HCT116 (cell line): Measurements from ENCODE around the gene ZNF41. TPM values are rescaled to one million over a fixed set of nuclear protein-coding genes. Genes with fewer than 3 reads are reported as not detected.

Source experiments
- ATAC-seq: fragments of 200-7000 bp; cut with Tn5 transposase; 2 replicates; pipeline ENCODE4 v1.9.1; 2020; ENCODE audit warnings: mild to moderate bottlenecking, moderate library complexity
- BruUV-seq: library from RNA; stranded (reverse); fragments of 400-500 nt; replicated peaks from 2 replicates; lab custom pipeline; 2021; lab: Mats Ljungman, UMichigan
- CTCF ChIA-PET: fragments of 300-600 bp; sonication (Branson Sonifier 250); formaldehyde crosslinking; loops from one replicate; lab custom pipeline; 2021; ENCODE audit warnings: antibody characterized with exemption; lab: Charles Lee
- POLR2A ChIA-PET: fragments of 300-600, 350-600 bp; sonication (Branson Sonifier 250); formaldehyde crosslinking; loops from one replicate; lab custom pipeline; 2021; ENCODE audit warnings: antibody characterized with exemption; lab: Charles Lee
- RAD21 ChIA-PET, 2 experiments: fragments of 300-600 bp; sonication (Branson Sonifier 250); formaldehyde crosslinking; loops; one replicate each; lab custom pipeline; 2023; ENCODE audit warnings: low total read pairs in 2 of 2; ENCODE audit not compliant: uncharacterized antibody in 2 of 2, unreplicated experiment in 2 of 2, low non-redundant PET in 1 of 2; lab: Charles Lee
- DNase-seq: peaks from one replicate; pipeline ENCODE4 v3.0.0-alpha.2; 2010; ENCODE audit warnings: low read depth, low spot score
- H2AFZ ChIP-seq: fragments of 200-600 bp; shearing (Covaris generic), sonication (generic); 2 replicates; pipeline ENCODE4 v1.6.1; 2017; ENCODE audit warnings: low read depth, mixed run types, mixed read lengths, antibody characterized with exemption, low read length; ENCODE audit not compliant: poor library complexity, severe bottlenecking
- H3K27ac ChIP-seq: 2 replicates; pipeline ENCODE4 v1.5.1; 2012; ENCODE audit warnings: low read depth, low read length
- H3K27me3 ChIP-seq: fragments of 200-600 bp; sonication (generic); 2 replicates; pipeline ENCODE4 v1.6.1; 2016; ENCODE audit warnings: mixed run types, low read length, mixed read lengths; ENCODE audit not compliant: insufficient read depth
- H3K36me3 ChIP-seq, 2 experiments: fragments of 200-500 bp in 1 of 2; fragments of 200-600 bp in 1 of 2; sonication (Bioruptor generic) in 1 of 2; sonication (generic) in 1 of 2; 2 replicates each; pipeline versions ENCODE4 v1.5.1 to v1.6.1; 2014 to 2016; ENCODE audit warnings: low read length in 2 of 2, inconsistent platforms in 1 of 2, mixed read lengths in 1 of 2, mixed run types in 1 of 2; ENCODE audit not compliant: insufficient read depth in 2 of 2, control insufficient read depth in 1 of 2
- H3K4me1 ChIP-seq, 2 experiments: fragments of 200-600 bp in 1 of 2; sonication (generic) in 1 of 2; 2 replicates each; pipeline versions ENCODE4 v1.5.1 to v1.6.1; 2012 to 2017; ENCODE audit warnings: low read length in 2 of 2, inconsistent platforms in 1 of 2, mild to moderate bottlenecking in 1 of 2, mixed read lengths in 1 of 2, mixed run types in 1 of 2, moderate library complexity in 1 of 2; ENCODE audit not compliant: insufficient read depth in 2 of 2, control insufficient read depth in 1 of 2
- H3K4me2 ChIP-seq: fragments of 200-600 bp; sonication (generic); 2 replicates; pipeline ENCODE4 v1.6.1; 2017; ENCODE audit warnings: mixed run types, low read length, mixed read lengths
- H3K4me3 ChIP-seq, 2 experiments: fragments of 200-600 bp in 1 of 2; sonication (generic) in 1 of 2; replicated peaks in 1 of 2; 2 replicates each; pipeline ENCODE4 v1.5.1; 2011 to 2016; ENCODE audit warnings: low read length in 2 of 2, control low read depth in 1 of 2, low read depth in 1 of 2, mild to moderate bottlenecking in 1 of 2, mixed read lengths in 1 of 2, mixed run types in 1 of 2
- H3K79me2 ChIP-seq: fragments of 200-600 bp; sonication (generic); 2 replicates; pipeline ENCODE4 v1.6.1; 2017; ENCODE audit warnings: mild to moderate bottlenecking, mixed run types, low read length, moderate library complexity, mixed read lengths; ENCODE audit not compliant: insufficient read depth
- H3K9ac ChIP-seq: fragments of 200-600 bp; sonication (generic); 2 replicates; pipeline ENCODE4 v1.6.1; 2016; ENCODE audit warnings: low read length, mixed read lengths
- H3K9me2 ChIP-seq: fragments of 200-600 bp; sonication (generic), shearing (Covaris generic); 2 replicates; pipeline ENCODE4 v1.6.1; 2017; ENCODE audit warnings: mixed run types, mild to moderate bottlenecking, moderate library complexity; ENCODE audit not compliant: insufficient read depth
- H3K9me3 ChIP-seq, 2 experiments: fragments of 200-500 bp in 1 of 2; fragments of 200-600 bp in 1 of 2; sonication (Bioruptor generic) in 1 of 2; sonication (generic) in 1 of 2; 2 replicates each; pipeline ENCODE4 v1.6.1; 2014 to 2017; ENCODE audit warnings: low read length in 2 of 2, mixed read lengths in 2 of 2, inconsistent platforms in 1 of 2, low read depth in 1 of 2, mild to moderate bottlenecking in 1 of 2, mixed run types in 1 of 2, moderate library complexity in 1 of 2; ENCODE audit not compliant: control insufficient read depth in 1 of 2, insufficient read depth in 1 of 2
- H4K20me1 ChIP-seq: fragments of 200-600 bp; sonication (generic), shearing (Covaris generic); 2 replicates; pipeline ENCODE4 v1.6.1; 2017; ENCODE audit warnings: mixed run types, mild to moderate bottlenecking, moderate library complexity; ENCODE audit not compliant: insufficient read depth
- CBX3 ChIP-seq: IDR thresholded peaks from 2 replicates; pipeline ENCODE4 v1.6.1; 2012; ENCODE audit warnings: low read depth
- CEBPB ChIP-seq: IDR thresholded peaks from 2 replicates; pipeline ENCODE4 v1.6.1; 2012; ENCODE audit warnings: low read depth
- ELF1 ChIP-seq: IDR thresholded peaks from 2 replicates; pipeline ENCODE4 v1.6.1; 2012; ENCODE audit warnings: low read depth, borderline replicate concordance
- EZH2 ChIP-seq: fragments of 200-600 bp; sonication (generic); IDR thresholded peaks from 2 replicates; pipeline ENCODE4 v1.6.1; 2017; ENCODE audit warnings: antibody characterized with exemption, mixed run types
- FOSL1 ChIP-seq: IDR thresholded peaks from 2 replicates; pipeline ENCODE4 v1.6.1; 2012; ENCODE audit warnings: low read depth
- POLR2A ChIP-seq: IDR thresholded peaks from 2 replicates; pipeline ENCODE4 v1.7.0; 2011; ENCODE audit warnings: borderline replicate concordance; ENCODE audit not compliant: insufficient read depth, insufficient read length; ENCODE audit errors: extremely low read depth
- POLR2AphosphoS5 ChIP-seq: IDR thresholded peaks from 2 replicates; pipeline ENCODE4 v1.6.1; 2011; ENCODE audit warnings: mild to moderate bottlenecking, low read depth, low read length, moderate library complexity
- REST ChIP-seq: IDR thresholded peaks from 2 replicates; pipeline ENCODE4 v1.6.1; 2012; ENCODE audit warnings: low read depth
- SP1 ChIP-seq: IDR thresholded peaks from 2 replicates; pipeline ENCODE4 v1.6.1; 2012; ENCODE audit warnings: low read depth
- TCF7L2 ChIP-seq: IDR thresholded peaks from 2 replicates; pipeline ENCODE4 v1.7.0; 2011; ENCODE audit warnings: borderline replicate concordance, inconsistent platforms; ENCODE audit not compliant: insufficient read depth, insufficient read length; ENCODE audit errors: extremely low read depth
- YY1 ChIP-seq: IDR thresholded peaks from 2 replicates; pipeline ENCODE4 v1.6.1; 2011; ENCODE audit warnings: low read length, low read depth, moderate library complexity, mild to moderate bottlenecking; ENCODE audit not compliant: insufficient replicate concordance; ENCODE audit errors: extremely low read depth
- intact Hi-C: fragments of 100-400 bp; cut with micrococcal nuclease; formaldehyde crosslinking; loops from 2 replicates; pipeline ENCODE4 v1.10.0; 2022
- total RNA-seq: library from RNA; stranded (reverse); gene quantifications from one replicate; pipeline ENCODE4 v1.2.1, GENCODE V29; 2021; ENCODE audit not compliant: unreplicated experiment
- TF ChIP-seq, protein P1 (sequence below), 3 experiments: fragments of 200-600 bp in 1 of 3; sonication (generic) in 1 of 3; IDR thresholded peaks in 2 of 3; conservative IDR thresholded peaks in 1 of 3; 2 replicates each; pipeline ENCODE4 v1.5.1; 2012 to 2017; ENCODE audit warnings: low read depth in 2 of 3, low read length in 2 of 3, antibody characterized with exemption in 1 of 3, borderline replicate concordance in 1 of 3, control low read depth in 1 of 3, mild to moderate bottlenecking in 1 of 3, mixed read lengths in 1 of 3, mixed run types in 1 of 3, moderate library complexity in 1 of 3; ENCODE audit not compliant: insufficient read depth in 1 of 3
- TF ChIP-seq, protein P2 (sequence below): IDR thresholded peaks from 2 replicates; pipeline ENCODE4 v1.6.1; 2012
- TF ChIP-seq, protein P3 (sequence below): IDR thresholded peaks from 2 replicates; pipeline ENCODE4 v1.6.1; 2011; ENCODE audit warnings: mild to moderate bottlenecking, low read length, moderate library complexity; ENCODE audit not compliant: insufficient replicate concordance; ENCODE audit errors: extremely low read depth

Gene ZNF41
- total RNA-seq, 1 experiment from 2014 or later: 7.4 TPM

DNA sequence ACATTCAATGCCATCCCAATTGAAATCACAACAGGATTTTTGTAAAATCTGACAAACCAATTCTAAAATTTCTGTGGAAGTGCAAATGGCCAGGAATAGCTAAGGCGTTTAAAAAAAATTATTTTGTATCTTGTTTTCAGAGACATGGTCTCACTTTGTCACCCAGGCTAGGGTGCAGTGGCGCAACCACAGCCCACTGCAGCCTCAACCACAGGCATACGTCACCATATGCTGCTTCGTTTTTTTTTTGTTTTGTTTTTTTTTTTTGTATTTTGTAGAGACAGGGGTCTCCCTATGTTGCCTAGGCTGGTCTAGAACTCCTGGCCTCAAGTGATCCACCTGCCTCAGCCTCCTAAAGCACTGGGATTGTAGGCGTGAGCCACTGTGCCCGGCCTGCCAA lies 24.5 kb downstream of the ZNF41 start:
- Histone ChIP-seq H3K4me3 (no peak overlapping the region), H3K79me2 (no peaks in the 10 kb centered on the region), H3K9me3 (no peaks in the 10 kb centered on the region), H3K36me3 (peaks cover 0 to 13% of the 10 kb centered on the region in 2 experiments; a peak in 1 of 4 replicates), H3K9ac (no peak overlapping the region), H3K27ac (no peak overlapping the region), H3K4me1 (no peaks in the 10 kb centered on the region), H4K20me1 (no peaks in the 10 kb centered on the region), H3K4me2 (no peak overlapping the region), H3K27me3 (no peaks in the 10 kb centered on the region), H3K9me2 (no peaks in the 10 kb centered on the region), H2AFZ (no peak overlapping the region)
- intact Hi-C loops: no loop called here
- no TSS peak for BruUV-seq
- ChIA-PET CTCF (no interaction called here), RAD21 (no interaction called here), POLR2A (no interaction called here)
- DNase-seq (no peak), ATAC-seq (no peak)
- TF ChIP-seq SP1 (no peak), FOSL1 (no peak), YY1 (no peak), REST (no peak), CBX3 (no peak), ELF1 (no peak), EZH2 (no peak), CEBPB (no peak), POLR2A (no peak), TCF7L2 (no peak), POLR2AphosphoS5 (no peak)
- TF ChIP-seq, protein P1, sequence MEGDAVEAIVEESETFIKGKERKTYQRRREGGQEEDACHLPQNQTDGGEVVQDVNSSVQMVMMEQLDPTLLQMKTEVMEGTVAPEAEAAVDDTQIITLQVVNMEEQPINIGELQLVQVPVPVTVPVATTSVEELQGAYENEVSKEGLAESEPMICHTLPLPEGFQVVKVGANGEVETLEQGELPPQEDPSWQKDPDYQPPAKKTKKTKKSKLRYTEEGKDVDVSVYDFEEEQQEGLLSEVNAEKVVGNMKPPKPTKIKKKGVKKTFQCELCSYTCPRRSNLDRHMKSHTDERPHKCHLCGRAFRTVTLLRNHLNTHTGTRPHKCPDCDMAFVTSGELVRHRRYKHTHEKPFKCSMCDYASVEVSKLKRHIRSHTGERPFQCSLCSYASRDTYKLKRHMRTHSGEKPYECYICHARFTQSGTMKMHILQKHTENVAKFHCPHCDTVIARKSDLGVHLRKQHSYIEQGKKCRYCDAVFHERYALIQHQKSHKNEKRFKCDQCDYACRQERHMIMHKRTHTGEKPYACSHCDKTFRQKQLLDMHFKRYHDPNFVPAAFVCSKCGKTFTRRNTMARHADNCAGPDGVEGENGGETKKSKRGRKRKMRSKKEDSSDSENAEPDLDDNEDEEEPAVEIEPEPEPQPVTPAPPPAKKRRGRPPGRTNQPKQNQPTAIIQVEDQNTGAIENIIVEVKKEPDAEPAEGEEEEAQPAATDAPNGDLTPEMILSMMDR (IDR thresholded peaks at IDR 0.05 in 2 of 3, conservative IDR thresholded peaks at IDR 0.05 in 1 of 3; ENCODE audit: borderline replicate concordance in 1 of 3, insufficient read depth in 1 of 3, low read depth in 2 of 3, low read length in 2 of 3): no peak
- TF ChIP-seq, protein P2, sequence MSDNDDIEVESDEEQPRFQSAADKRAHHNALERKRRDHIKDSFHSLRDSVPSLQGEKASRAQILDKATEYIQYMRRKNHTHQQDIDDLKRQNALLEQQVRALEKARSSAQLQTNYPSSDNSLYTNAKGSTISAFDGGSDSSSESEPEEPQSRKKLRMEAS: no peak
- TF ChIP-seq, protein P3, sequence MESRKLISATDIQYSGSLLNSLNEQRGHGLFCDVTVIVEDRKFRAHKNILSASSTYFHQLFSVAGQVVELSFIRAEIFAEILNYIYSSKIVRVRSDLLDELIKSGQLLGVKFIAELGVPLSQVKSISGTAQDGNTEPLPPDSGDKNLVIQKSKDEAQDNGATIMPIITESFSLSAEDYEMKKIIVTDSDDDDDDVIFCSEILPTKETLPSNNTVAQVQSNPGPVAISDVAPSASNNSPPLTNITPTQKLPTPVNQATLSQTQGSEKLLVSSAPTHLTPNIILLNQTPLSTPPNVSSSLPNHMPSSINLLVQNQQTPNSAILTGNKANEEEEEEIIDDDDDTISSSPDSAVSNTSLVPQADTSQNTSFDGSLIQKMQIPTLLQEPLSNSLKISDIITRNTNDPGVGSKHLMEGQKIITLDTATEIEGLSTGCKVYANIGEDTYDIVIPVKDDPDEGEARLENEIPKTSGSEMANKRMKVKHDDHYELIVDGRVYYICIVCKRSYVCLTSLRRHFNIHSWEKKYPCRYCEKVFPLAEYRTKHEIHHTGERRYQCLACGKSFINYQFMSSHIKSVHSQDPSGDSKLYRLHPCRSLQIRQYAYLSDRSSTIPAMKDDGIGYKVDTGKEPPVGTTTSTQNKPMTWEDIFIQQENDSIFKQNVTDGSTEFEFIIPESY: no peak
